Stimulated activated naive B cell treated with anti-CD40 and anti-IgM and Interleukin-4, amounts not matched to agents 10 μg/mL and 1 μg/mL and 100 μg/mL, for 72 hours (primary cell): Measurements from ENCODE around the gene EHD4.

Experiments
- ATAC-seq, 2 donors: fragments of 150-1000 bp; cut with Tn5 transposase; replicated peaks; 2 replicates each; pipeline ENCODE4 v1.10.0; 2021; ENCODE audit warnings: moderate library complexity in 1 of 2
- DNase-seq: peaks from one replicate; pipeline ENCODE4 v3.0.0; 2021
- H3K27ac Mint-ChIP-seq: one replicate; pipeline ENCODE4 v1.8.0; 2022; ENCODE audit warnings: mild to moderate bottlenecking, mixed read lengths
- H3K27me3 Mint-ChIP-seq, 2 donors: one replicate each; pipeline ENCODE4 v1.8.0; 2022; ENCODE audit warnings: mixed read lengths in 2 of 2
- H3K36me3 Mint-ChIP-seq, 2 donors: one replicate each; pipeline ENCODE4 v1.8.0; 2022; ENCODE audit warnings: mixed read lengths in 2 of 2, mild to moderate bottlenecking in 1 of 2
- H3K4me1 Mint-ChIP-seq, 2 donors: one replicate each; pipeline ENCODE4 v1.8.0; 2022; ENCODE audit warnings: mixed read lengths in 2 of 2, mild to moderate bottlenecking in 1 of 2
- H3K4me3 Mint-ChIP-seq, 2 donors: one replicate each; pipeline ENCODE4 v1.8.0; 2022; ENCODE audit warnings: mild to moderate bottlenecking in 2 of 2, mixed read lengths in 2 of 2, moderate library complexity in 1 of 2
- H3K9me3 Mint-ChIP-seq, 2 donors: one replicate each; pipeline ENCODE4 v1.8.0; 2022; ENCODE audit warnings: mixed read lengths in 2 of 2, mild to moderate bottlenecking in 1 of 2

EHD4 gene

DNA sequence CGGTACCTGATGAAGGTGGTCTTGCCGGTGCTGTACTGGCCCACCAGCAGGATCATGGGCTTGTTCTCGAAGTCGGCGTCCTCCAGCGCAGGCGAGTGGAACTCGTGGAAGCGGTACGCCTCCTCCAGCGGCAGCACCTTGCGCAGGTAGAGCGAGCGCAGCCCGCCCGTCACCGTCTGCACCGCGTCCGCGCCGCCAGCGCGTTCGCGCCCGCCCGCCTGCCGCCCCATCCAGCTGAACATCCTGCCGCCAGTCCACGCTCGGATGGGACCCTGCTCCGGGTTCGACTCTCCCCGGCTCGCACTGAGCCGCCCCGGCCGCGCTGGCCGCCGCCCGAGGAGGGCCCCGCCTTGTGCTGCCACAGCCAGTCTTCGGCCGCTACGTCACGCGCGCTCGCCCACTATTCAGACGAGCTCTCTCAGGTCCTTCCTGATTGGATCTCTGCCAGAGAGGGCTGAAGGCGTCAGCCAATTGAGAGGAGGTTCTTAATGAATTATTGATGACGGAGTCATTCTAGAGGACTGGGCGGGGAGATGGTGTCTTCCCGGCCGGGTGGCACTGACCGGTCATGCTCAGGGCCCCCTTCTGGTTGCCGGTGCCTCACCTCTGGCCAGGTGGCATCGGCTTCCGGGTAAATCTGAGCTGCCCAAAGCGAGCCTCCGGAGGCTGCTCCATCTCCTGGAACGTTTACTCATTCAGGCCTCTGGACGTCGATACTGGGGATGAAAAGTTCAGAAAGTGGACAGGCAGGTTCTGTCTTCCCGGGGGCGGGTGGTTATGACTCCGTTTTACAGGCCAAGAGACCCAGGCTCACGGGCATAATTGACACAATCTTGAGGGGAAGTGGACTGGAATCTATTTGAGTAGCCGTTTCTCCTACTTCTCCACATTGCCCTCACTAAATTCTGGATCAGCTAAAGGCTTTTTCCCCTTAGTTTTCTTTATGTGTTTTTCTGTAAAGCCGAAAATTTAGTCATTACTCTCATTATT lies at the start of gene EHD4:
Gene EHD4, minus strand, starts transcription at position 305 of the 990 bp plus-strand sequence. Its CDS starts 63 bp downstream, at position 242.
- peak within 1 kb of the TSS; percentile 93 to 94 for H3K4me3 Mint-ChIP-seq
- ATAC-seq (peak; percentile 83 to 88), DNase-seq (peak; percentile 96)
- H3K27me3 Mint-ChIP-seq = peaks cover 18% of the 10 kb centered on the region in 2 donors
- peak within 1 kb of the TSS; percentile 97 for H3K27ac Mint-ChIP-seq
- peaks cover 23 to 30% of the 10 kb centered on the region in 2 donors for H3K36me3 Mint-ChIP-seq
- peaks cover 39 to 53% of the 10 kb centered on the region in 2 donors for H3K4me1 Mint-ChIP-seq
- H3K9me3 Mint-ChIP-seq = no peaks in the 10 kb centered on the region

DNA sequence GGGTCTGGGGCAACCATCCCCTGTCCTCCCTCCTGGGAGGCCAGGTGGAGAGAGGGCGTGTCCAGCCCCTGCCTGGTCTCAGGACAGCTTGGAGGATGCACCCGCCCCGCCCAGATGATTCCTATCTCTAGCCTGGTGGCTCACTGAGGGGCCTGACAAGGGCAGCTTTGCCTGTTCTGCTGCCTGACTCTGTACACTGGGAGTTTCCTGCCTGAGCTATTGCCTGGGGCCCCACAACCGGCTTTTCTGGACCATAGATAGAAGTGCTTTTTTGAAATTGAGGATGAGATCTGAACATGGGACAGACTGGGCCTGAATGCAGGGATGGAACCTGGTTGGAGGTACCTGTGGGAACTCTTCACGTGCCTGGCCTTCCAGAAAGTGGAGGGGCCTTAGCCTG lies 49.2 kb upstream of the EHD4 start:
- no peak for DNase-seq
- ATAC-seq = no peak
- H3K36me3 Mint-ChIP-seq = no peaks in the 10 kb centered on the region

DNA sequence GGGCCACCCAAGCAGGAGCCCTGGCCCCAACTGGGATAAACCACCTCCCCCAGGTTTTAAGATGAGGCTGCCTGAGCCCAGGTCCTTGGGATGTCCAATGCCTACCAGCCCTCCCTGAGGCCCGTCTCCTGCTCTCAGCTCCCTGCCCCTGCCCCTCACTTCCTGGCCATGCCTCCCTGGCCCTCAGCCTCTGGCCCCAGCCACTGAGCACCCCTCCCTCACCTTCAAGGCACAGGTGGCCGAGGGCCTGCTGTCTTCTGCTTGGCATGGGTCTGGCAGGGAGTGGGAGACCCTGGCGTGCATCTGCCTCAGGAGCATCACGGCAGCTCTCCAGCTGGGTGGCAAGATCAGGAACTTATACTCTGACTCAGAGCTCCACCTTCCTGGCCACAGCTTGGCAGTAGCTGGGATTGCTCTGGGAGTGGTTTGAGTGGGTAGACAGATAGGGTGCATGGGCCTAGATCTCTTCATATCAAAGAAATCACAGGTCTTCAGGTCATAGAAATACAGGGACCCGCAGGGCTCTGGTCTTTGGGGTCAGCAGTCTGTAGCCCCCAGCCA lies 48.4 kb upstream of the EHD4 start, which contains the start of gene PLA2G4E:
Gene PLA2G4E, minus strand, starts transcription at position 330 of the 561 bp plus-strand sequence. Its CDS starts 12 bp downstream, at position 318.
- Mint-ChIP-seq H3K9me3 (no peaks in the 10 kb centered on the region), H3K27ac (peak within 1 kb of the TSS; percentile 80), H3K4me3 (no peak within 1 kb of the TSS), H3K36me3 (no peaks in the 10 kb centered on the region), H3K27me3 (peaks cover 13 to 14% of the 10 kb centered on the region in 2 donors), H3K4me1 (no peaks in the 10 kb centered on the region)
- no peak for ATAC-seq
- no peak for DNase-seq

More for the DNA sequence above, 49.2 kb upstream of the EHD4 start:
- Mint-ChIP-seq H3K27ac (no peak overlapping the region), H3K4me1 (no peaks in the 10 kb centered on the region), H3K9me3 (no peaks in the 10 kb centered on the region), H3K4me3 (no peak overlapping the region), H3K27me3 (peaks cover 12 to 14% of the 10 kb centered on the region in 2 donors)

DNA sequence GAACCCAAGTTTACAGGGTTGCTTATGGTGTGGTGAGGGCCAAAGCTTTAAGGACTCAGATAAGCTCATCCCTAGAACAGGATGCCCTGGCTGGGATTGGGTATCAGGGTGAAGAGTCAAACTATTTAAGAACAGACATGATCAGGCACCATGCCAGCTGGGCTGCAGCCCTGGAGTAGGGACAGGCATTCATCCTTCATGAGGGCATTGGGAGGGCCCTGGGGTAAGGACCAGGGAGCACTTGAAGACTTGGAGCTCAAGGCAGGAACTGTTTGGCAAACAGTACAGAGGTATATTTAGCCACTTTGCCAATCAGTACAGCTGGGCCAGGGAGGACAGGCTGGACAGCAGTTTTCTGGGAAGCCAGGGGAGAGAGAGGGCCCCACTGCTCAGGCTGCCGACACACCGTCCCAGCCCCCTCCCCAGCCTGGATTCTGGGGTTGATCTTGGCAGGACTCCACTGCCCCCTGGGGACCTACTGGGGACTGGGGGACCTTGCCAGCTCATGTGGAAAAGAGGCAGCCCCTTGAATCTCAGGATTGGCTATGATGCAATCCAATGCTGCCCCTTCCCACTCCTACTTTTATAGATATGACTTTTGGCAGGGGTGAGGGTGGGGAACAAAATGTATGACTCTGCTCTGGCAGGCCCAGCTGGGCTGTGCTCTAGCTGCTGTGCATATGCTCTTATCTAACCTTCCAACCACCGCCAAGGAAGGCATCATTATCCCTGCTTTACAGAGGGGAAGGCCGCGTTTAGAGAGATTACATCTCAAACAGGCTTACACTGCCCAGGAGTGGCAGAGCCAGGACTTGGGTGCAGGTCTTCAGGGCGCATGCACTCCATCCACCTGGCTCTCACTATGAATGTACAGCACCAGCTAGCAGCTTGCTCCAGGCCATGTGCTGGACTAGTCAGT lies 46.2 kb upstream of the EHD4 start:
- no peak for DNase-seq
- Mint-ChIP-seq H3K4me3 (no peak overlapping the region), H3K9me3 (no peaks in the 10 kb centered on the region), H3K27me3 (peaks cover 13% of the 10 kb centered on the region in 2 donors), H3K36me3 (no peaks in the 10 kb centered on the region), H3K4me1 (no peaks in the 10 kb centered on the region), H3K27ac (peak overlapping the region; percentile 7)
- no peak for ATAC-seq

DNA sequence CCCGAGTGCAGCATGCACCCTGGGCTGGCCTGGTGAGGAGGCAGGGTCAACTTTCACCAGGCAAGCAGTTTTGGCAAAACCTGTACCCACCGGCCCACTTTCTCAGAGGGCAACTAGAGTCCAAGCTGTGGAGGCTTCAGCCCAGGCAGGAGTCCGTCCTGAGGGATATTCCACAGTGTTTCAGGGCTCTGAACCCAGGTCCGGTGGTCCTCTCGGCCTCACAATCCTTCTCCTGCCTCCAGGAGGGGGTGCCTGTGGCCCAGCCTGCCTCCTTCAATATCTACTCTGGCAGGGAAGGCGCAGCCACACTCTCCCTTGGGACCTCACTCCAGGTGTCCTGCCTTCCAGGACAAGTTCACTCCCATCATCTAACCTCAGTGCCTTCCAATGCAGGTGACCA lies 44.6 kb upstream of the EHD4 start:
- no peak for DNase-seq
- no peak for ATAC-seq
- H3K4me1 Mint-ChIP-seq = no peaks in the 10 kb centered on the region
- no peak overlapping the region for H3K27ac Mint-ChIP-seq
- H3K27me3 Mint-ChIP-seq = peaks cover 13% of the 10 kb centered on the region in 2 donors
- no peaks in the 10 kb centered on the region for H3K9me3 Mint-ChIP-seq
- no peak overlapping the region for H3K4me3 Mint-ChIP-seq
- no peaks in the 10 kb centered on the region for H3K36me3 Mint-ChIP-seq

DNA sequence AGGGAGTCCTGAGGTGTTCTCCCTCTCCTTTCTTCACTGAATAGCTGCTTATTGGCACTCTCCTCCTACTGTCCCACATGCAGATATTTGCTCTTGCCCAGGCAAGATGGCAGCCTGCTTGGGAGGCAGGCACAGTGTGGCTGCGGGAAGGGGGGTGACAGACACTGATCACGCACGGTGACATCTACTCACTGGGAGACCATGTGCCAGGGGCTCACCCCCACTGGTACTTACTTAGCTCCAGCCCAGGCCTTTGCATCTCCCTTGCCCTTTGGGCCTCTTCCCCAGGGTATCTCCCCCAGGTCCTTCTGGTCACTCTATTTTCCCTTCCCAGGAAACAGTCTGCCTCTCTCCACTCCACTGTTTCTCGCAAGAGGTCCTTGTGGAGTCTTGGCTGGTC lies 42.0 kb upstream of the EHD4 start:
- Mint-ChIP-seq H3K4me3 (no peak overlapping the region), H3K4me1 (peaks cover 10 to 11% of the 10 kb centered on the region in 2 donors), H3K36me3 (no peaks in the 10 kb centered on the region), H3K27ac (no peak overlapping the region), H3K9me3 (no peaks in the 10 kb centered on the region), H3K27me3 (peaks cover 9 to 13% of the 10 kb centered on the region in 2 donors)
- DNase-seq = no peak
- no peak for ATAC-seq

DNA sequence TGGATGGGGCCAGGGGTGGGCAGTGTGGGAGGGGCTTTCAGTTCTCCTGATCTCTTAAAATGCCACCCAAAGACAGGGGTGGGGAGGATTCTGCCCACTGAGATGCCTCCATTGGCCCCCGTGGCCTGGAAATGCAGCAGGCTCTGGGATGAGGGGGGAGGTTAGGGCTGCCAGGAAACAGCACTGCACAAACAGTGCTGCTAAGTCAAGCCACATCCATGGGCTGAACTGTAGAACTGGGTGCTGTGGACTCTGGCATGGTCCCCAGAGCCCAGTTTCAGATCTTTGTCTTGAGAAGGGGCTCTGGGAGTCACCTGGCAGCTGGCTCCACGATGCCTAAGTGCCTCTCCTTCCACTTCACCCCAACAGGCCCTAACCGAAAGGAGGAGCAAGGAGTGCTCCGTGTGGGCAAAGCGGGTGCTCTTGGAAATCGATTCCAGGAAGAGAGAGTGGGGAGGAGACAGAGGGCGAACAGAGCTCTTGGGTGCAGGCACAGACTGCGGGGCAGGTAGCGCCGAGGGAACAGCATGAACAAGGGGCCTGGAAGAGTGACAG lies 40.6 kb upstream of the EHD4 start:
- H3K27me3 Mint-ChIP-seq = peaks cover 9 to 13% of the 10 kb centered on the region in 2 donors
- H3K9me3 Mint-ChIP-seq = no peaks in the 10 kb centered on the region
- H3K4me1 Mint-ChIP-seq = peaks cover 10 to 11% of the 10 kb centered on the region in 2 donors
- H3K36me3 Mint-ChIP-seq = no peaks in the 10 kb centered on the region
- DNase-seq (no peak), ATAC-seq (no peak)
- H3K27ac Mint-ChIP-seq = no peak overlapping the region
- no peak overlapping the region for H3K4me3 Mint-ChIP-seq

DNA sequence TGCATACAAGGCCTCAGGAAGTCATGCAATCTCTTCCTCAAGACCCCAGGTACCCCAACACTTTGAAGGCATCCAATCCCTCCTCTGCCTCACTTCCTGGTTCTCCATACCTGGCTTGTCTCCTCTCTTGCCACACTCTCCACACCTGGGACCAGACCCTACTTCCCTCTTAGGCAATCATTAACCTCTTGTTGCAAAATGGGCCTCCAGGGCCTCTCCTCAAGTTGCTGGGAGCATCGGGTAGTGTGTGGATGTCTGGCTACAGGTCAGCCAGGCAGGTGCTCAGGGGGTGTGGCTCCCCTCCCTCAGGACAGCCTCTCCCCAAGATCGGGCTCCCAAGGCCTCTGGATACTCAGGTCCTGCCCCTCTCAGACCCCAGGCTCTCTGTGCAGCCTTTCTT lies 39.9 kb upstream of the EHD4 start:
- H3K36me3 Mint-ChIP-seq = no peaks in the 10 kb centered on the region
- no peak overlapping the region for H3K27ac Mint-ChIP-seq
- peaks cover 10 to 11% of the 10 kb centered on the region in 2 donors for H3K4me1 Mint-ChIP-seq
- peaks cover 0 to 2% of the 10 kb centered on the region in 2 donors for H3K9me3 Mint-ChIP-seq
- peaks cover 8 to 9% of the 10 kb centered on the region in 2 donors for H3K27me3 Mint-ChIP-seq
- no peak overlapping the region for H3K4me3 Mint-ChIP-seq
- DNase-seq (no peak), ATAC-seq (no peak)

DNA sequence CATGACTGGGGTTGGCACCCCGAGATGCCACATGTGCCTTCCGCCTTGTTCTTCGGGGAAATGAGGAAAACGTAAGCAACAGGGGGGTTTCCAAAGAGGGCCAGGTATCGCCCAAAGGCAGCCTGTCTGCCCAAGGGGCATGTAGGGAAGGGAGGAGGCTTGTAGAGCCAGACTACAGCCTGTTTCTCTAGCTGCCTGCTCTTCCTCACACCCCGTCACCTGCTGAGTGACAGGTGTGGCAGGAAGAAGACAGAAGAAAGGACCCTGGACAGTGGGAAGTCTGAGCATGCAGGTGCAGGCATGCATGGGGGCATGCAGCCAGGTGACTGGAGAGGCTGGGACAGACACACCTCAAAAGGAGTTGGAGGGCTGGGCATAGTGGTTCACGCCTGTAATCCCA lies 38.7 kb upstream of the EHD4 start:
- H3K27me3 Mint-ChIP-seq = peaks cover 0 to 9% of the 10 kb centered on the region in 2 donors
- H3K4me3 Mint-ChIP-seq = no peak overlapping the region
- no peaks in the 10 kb centered on the region for H3K36me3 Mint-ChIP-seq
- peaks cover 0 to 2% of the 10 kb centered on the region in 2 donors for H3K9me3 Mint-ChIP-seq
- peak overlapping the region; percentile 65 for H3K27ac Mint-ChIP-seq
- H3K4me1 Mint-ChIP-seq = peaks cover 10 to 11% of the 10 kb centered on the region in 2 donors
- DNase-seq (no peak), ATAC-seq (no peak)

DNA sequence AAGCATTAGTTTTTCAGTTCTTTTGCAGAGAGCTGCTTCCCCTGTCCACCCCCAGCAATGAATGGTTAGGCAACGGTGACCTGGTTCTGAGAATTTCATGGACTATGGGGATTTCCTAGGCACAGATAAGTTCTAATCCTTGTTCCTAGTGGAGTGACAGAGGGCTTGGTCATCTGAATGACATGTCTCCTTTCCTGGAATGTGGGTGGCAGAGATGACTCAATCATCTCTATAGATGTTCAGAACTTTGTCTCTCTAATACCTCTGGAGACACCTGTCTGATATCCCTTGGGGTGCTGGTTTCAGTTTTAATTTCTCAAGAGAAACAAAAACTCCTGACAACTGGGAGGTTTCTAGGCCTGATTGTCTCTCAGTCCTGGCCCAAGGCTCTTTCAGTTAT lies 38.1 kb upstream of the EHD4 start:
- ATAC-seq (peak; percentile 46 to 87), DNase-seq (no peak)
- Mint-ChIP-seq H3K9me3 (peaks cover 0 to 2% of the 10 kb centered on the region in 2 donors), H3K27ac (peak overlapping the region; percentile 65), H3K4me1 (peaks cover 10 to 11% of the 10 kb centered on the region in 2 donors), H3K27me3 (peaks cover 0 to 7% of the 10 kb centered on the region in 2 donors), H3K36me3 (no peaks in the 10 kb centered on the region), H3K4me3 (no peak overlapping the region)

DNA sequence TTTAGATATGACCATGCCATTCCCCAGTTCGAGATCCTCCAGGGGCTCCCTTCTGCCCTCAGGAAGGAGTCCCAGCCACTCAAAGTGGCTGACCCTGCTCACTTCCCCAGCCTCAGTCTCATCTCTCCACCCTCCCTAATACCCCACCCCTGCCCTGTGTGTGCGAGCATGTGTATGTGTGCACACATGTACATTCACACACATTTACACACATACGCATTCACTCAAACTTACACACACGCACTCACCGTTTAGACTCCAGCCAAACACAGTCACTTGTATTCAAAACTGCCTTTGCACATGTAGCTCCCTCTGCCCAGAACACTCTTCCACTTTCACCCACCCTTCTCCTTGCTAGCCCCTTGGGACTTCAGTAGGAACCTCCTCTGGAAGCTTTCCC lies 37.1 kb upstream of the EHD4 start:
- Mint-ChIP-seq H3K27me3 (no peaks in the 10 kb centered on the region), H3K4me1 (peaks cover 10 to 11% of the 10 kb centered on the region in 2 donors), H3K27ac (no peak overlapping the region), H3K4me3 (no peak overlapping the region), H3K9me3 (peaks cover 0 to 2% of the 10 kb centered on the region in 2 donors), H3K36me3 (no peaks in the 10 kb centered on the region)
- ATAC-seq = no peak
- no peak for DNase-seq

DNA sequence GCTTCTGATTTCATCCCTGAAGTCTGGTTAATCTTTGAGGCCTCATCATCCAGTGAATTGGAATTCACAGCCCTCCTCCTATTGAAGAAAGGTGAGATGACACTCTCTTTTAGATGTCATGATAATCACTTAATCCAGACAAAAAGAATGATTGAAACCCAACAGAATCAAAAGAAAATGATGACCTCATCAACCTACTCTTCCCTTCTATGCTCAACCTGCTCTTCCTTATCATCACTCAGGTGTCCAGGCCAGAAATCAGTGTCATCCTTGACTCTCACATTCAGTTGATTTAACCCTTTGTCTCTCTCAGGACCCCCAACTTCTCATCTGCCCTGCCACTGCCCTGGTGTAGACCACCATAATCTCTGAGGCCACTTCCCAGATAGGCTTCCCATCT lies 36.7 kb upstream of the EHD4 start:
- DNase-seq = no peak
- H3K4me1 Mint-ChIP-seq = peaks cover 10 to 11% of the 10 kb centered on the region in 2 donors
- no peak overlapping the region for H3K4me3 Mint-ChIP-seq
- no peak for ATAC-seq
- H3K27ac Mint-ChIP-seq = no peak overlapping the region
- no peaks in the 10 kb centered on the region for H3K36me3 Mint-ChIP-seq
- H3K9me3 Mint-ChIP-seq = peaks cover 0 to 2% of the 10 kb centered on the region in 2 donors
- H3K27me3 Mint-ChIP-seq = no peaks in the 10 kb centered on the region

DNA sequence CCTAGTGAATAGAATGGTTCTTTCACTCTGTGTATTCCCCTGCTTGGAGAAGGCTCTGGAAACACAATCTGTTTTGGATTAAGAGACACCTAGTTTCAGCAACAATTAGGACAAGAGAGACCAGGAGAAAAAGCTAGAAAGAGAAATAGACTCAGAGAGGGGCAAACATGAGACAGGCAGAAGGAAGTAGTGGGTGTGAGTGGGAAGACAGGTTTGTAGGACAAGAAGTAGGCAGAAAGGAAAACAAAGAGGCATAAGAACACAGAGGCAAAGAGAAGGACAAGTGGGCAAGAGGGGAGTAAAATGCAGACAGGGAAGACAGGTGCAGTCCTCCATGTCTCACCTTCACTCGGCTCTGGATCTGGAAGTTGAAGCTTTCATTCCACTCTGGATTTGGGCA lies 35.0 kb upstream of the EHD4 start:
- H3K4me3 Mint-ChIP-seq = no peak overlapping the region
- no peak for ATAC-seq
- H3K4me1 Mint-ChIP-seq = peaks cover 10 to 11% of the 10 kb centered on the region in 2 donors
- no peaks in the 10 kb centered on the region for H3K36me3 Mint-ChIP-seq
- peaks cover 0 to 2% of the 10 kb centered on the region in 2 donors for H3K9me3 Mint-ChIP-seq
- peaks cover 0 to 5% of the 10 kb centered on the region in 2 donors for H3K27me3 Mint-ChIP-seq
- no peak for DNase-seq
- no peak overlapping the region for H3K27ac Mint-ChIP-seq
